H1 (cell line): ENCODE data around the gene RANBP9. TPM values are rescaled to one million over a fixed set of nuclear protein-coding genes. Genes with fewer than 3 reads are reported as not detected.

ENCODE experiments used
- BACH1 ChIP-seq: IDR thresholded peaks from 2 replicates; pipeline ENCODE4 v1.6.1; 2012; ENCODE audit warnings: low read length, improper control_type of control experiment
- BCL11A ChIP-seq, 2 experiments: IDR thresholded peaks; one replicate each; pipeline ENCODE4 v1.6.1; 2011; ENCODE audit warnings: low read depth in 2 of 2, low read length in 2 of 2, mild to moderate bottlenecking in 2 of 2
- CBX5 ChIP-seq: fragments of 300-800, 300-1000 bp; sonication (generic); IDR thresholded peaks from 2 replicates; pipeline ENCODE4 v1.7.1; 2016; ENCODE audit warnings: antibody characterized with exemption, low read length, low read depth
- CBX8 ChIP-seq: fragments of 300-800, 300-1000 bp; sonication (generic); IDR thresholded peaks from 2 replicates; pipeline ENCODE4 v1.7.1; 2016; ENCODE audit warnings: low read depth, low read length, borderline replicate concordance
- CEBPB ChIP-seq: IDR thresholded peaks from 2 replicates; pipeline ENCODE4 v1.6.1; 2012; ENCODE audit warnings: low read depth, low read length
- EGR1 ChIP-seq: IDR thresholded peaks from 2 replicates; pipeline ENCODE4 v1.6.1; 2011; ENCODE audit warnings: low read depth, low read length, borderline replicate concordance
- HDAC6 ChIP-seq: IDR thresholded peaks from one replicate; pipeline ENCODE4 v1.7.1; 2012; ENCODE audit warnings: low read depth, mild to moderate bottlenecking, inconsistent platforms, low read length, moderate library complexity
- KDM5A ChIP-seq: fragments of 200-600 bp; IDR thresholded peaks from 2 replicates; pipeline ENCODE4 v1.7.1; 2012; ENCODE audit warnings: mild to moderate bottlenecking, low read length, inconsistent platforms, mixed read lengths
- MAFK ChIP-seq: IDR thresholded peaks from 2 replicates; pipeline ENCODE4 v1.6.1; 2012; ENCODE audit warnings: low read depth, mild to moderate bottlenecking, improper control_type of control experiment, low read length
- NRF1 ChIP-seq: IDR thresholded peaks from 2 replicates; pipeline ENCODE4 v1.6.1; 2011; ENCODE audit warnings: mild to moderate bottlenecking, low read depth, low read length, improper control_type of control experiment
- RNF2 ChIP-seq: fragments of 200-900, 300-1000 bp; sonication (generic); IDR thresholded peaks from 2 replicates; pipeline ENCODE4 v1.7.1; 2016; ENCODE audit warnings: borderline replicate concordance, low read depth, mild to moderate bottlenecking, antibody characterized with exemption, low read length; ENCODE audit not compliant: poor library complexity, severe bottlenecking; ENCODE audit errors: missing control alignments
- RXRA ChIP-seq: IDR thresholded peaks from 2 replicates; pipeline ENCODE4 v1.6.1; 2011; ENCODE audit warnings: low read depth, mild to moderate bottlenecking, low read length, moderate library complexity; ENCODE audit not compliant: insufficient read depth
- SIRT6 ChIP-seq: IDR thresholded peaks from one replicate; pipeline ENCODE4 v1.7.1; 2012; ENCODE audit warnings: low read length, inconsistent platforms
- SP2 ChIP-seq: IDR thresholded peaks from 2 replicates; pipeline ENCODE4 v1.6.1; 2012; ENCODE audit warnings: mild to moderate bottlenecking, low read length, inconsistent platforms
- TCF12 ChIP-seq: IDR thresholded peaks from 2 replicates; pipeline ENCODE4 v1.6.1; 2011; ENCODE audit warnings: low read depth, mild to moderate bottlenecking, low read length
- YY1 ChIP-seq: IDR thresholded peaks from 2 replicates; pipeline ENCODE4 v1.6.1; 2011; ENCODE audit warnings: low read depth, mild to moderate bottlenecking, low read length
- ZNF274 ChIP-seq: IDR thresholded peaks from 2 replicates; pipeline ENCODE4 v1.7.0; 2012; ENCODE audit warnings: low read length, borderline replicate concordance; ENCODE audit errors: extremely low read depth
- polyA plus RNA-seq, 7 experiments: library from polyadenylated mRNA; depleted of rRNA in 3 of 7; stranded (reverse) in 5 of 7; unstranded in 2 of 7; fragments of >200 nt in 5 of 7; fragments of 200-250 nt in 2 of 7; gene quantifications; 1 replicate in 5 of 7; 2 replicates in 1 of 7; 4 replicates in 1 of 7; pipeline versions ENCODE4 v1.2.1 to v1.2.3, GENCODE V29; 2011 to 2013; ENCODE audit warnings: missing spikeins in 2 of 7, mixed read lengths in 2 of 7
- total RNA-seq: library from RNA; stranded (reverse); fragmentation: NEBNext Ultra II Directional; extraction: Animal tissue kit (Norgen Biotek cat#: 25700); gene quantifications from 2 replicates; pipeline ENCODE4 v1.2.1, GENCODE V29; 2021
- TF ChIP-seq, protein P1 (sequence below): IDR thresholded peaks from 2 replicates; pipeline ENCODE4 v1.6.1; 2012; ENCODE audit warnings: inconsistent platforms
- TF ChIP-seq, protein P2 (sequence below), 3 experiments: IDR thresholded peaks; 1 replicate in 2 of 3; 2 replicates in 1 of 3; pipeline versions ENCODE4 v1.5.1 to v1.6.1; 2011; ENCODE audit warnings: low read length in 3 of 3, mild to moderate bottlenecking in 3 of 3, inconsistent platforms in 2 of 3, low read depth in 1 of 3, moderate library complexity in 1 of 3; ENCODE audit not compliant: insufficient read depth in 1 of 3; ENCODE audit errors: control extremely low read depth in 1 of 3
- TF ChIP-seq, protein P3 (sequence below): IDR thresholded peaks from 2 replicates; pipeline ENCODE4 v1.6.1; 2011; ENCODE audit warnings: low read length, improper control_type of control experiment

Gene RANBP9
- total and polyA plus RNA-seq, 2 of the 8 experiments (the other 6 are each of a cell fraction or from before 2014, with no cell fraction given): 13.0 to 36.7 TPM

DNA sequence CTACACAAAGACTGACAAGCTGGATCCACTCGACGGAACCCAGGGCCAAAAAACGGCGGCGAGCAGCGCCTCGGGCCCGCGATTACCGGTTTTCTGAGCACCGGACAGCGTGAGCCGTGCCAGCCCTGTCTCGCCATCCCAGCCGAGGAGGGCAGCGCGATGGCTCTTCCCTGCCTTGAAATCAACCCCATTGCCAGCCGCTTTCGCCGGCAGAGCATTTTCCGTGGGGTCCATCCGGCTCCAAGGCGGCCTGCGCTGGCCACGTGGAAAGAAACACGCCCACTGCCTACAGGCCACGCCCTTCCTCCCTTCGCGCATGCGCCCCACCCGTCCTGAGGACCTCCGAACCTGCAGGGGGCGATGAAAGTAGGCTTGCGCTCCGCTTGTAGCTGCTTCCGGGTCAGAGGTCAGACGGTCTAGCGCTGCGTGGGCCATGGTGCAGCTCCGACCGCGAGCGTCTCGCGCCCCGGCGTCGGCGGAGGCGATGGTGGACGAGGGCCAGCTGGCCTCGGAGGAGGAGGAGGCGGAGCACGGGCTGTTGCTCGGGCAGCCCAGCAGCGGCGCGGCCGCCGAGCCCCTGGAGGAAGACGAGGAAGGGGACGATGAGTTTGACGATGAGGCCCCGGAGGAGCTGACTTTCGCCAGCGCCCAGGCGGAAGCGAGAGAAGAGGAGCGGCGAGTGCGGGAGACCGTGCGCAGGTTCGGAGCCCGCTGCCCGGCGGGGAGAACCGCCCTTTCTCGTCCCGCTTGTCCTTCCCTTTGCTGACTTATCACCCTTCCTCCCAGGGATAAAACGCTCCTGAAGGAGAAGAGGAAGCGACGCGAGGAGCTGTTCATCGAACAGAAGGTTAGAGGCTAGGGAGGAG lies 96.5 kb downstream of the RANBP9 start, which contains the start of gene NOL7 (continued):
- TF ChIP-seq, protein P1, sequence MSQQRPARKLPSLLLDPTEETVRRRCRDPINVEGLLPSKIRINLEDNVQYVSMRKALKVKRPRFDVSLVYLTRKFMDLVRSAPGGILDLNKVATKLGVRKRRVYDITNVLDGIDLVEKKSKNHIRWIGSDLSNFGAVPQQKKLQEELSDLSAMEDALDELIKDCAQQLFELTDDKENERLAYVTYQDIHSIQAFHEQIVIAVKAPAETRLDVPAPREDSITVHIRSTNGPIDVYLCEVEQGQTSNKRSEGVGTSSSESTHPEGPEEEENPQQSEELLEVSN: peak; percentile 72
- TF ChIP-seq KDM5A: peak; percentile 53; the same call in 1 of the 2 replicates
- TF ChIP-seq HDAC6: no peak
- no peak for TF ChIP-seq CBX5
- TF ChIP-seq BCL11A (IDR thresholded peaks at IDR 0.05; ENCODE audit: low read depth in 2 of 2, low read length in 2 of 2): no peak
- no peak for TF ChIP-seq MAFK
- TF ChIP-seq, protein P2, sequence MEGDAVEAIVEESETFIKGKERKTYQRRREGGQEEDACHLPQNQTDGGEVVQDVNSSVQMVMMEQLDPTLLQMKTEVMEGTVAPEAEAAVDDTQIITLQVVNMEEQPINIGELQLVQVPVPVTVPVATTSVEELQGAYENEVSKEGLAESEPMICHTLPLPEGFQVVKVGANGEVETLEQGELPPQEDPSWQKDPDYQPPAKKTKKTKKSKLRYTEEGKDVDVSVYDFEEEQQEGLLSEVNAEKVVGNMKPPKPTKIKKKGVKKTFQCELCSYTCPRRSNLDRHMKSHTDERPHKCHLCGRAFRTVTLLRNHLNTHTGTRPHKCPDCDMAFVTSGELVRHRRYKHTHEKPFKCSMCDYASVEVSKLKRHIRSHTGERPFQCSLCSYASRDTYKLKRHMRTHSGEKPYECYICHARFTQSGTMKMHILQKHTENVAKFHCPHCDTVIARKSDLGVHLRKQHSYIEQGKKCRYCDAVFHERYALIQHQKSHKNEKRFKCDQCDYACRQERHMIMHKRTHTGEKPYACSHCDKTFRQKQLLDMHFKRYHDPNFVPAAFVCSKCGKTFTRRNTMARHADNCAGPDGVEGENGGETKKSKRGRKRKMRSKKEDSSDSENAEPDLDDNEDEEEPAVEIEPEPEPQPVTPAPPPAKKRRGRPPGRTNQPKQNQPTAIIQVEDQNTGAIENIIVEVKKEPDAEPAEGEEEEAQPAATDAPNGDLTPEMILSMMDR (IDR thresholded peaks at IDR 0.05; ENCODE audit: control extremely low read depth in 1 of 3, insufficient read depth in 1 of 3, low read depth in 1 of 3, low read length in 3 of 3): peak; percentile 80 to 99 (median 95)
- TF ChIP-seq SIRT6: no peak
- peak; percentile 81 for TF ChIP-seq NRF1
- TF ChIP-seq, protein P3, sequence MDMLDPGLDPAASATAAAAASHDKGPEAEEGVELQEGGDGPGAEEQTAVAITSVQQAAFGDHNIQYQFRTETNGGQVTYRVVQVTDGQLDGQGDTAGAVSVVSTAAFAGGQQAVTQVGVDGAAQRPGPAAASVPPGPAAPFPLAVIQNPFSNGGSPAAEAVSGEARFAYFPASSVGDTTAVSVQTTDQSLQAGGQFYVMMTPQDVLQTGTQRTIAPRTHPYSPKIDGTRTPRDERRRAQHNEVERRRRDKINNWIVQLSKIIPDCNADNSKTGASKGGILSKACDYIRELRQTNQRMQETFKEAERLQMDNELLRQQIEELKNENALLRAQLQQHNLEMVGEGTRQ: no peak
- peak; percentile 56; the same call in 1 of the 2 replicates for TF ChIP-seq SP2
- no peak for TF ChIP-seq ZNF274
- no peak for TF ChIP-seq RXRA
- TF ChIP-seq TCF12: no peak
- TF ChIP-seq EGR1: 0 out of 2 replicates have a peak, but pooled peaks have one; percentile 37
- TF ChIP-seq BACH1: peak; percentile 45
- peak; percentile 66; the same call in 1 of the 2 replicates for TF ChIP-seq YY1
- no peak for TF ChIP-seq CBX8
- TF ChIP-seq CEBPB: no peak; the same call in 1 of the 2 replicates
- TF ChIP-seq RNF2: no peak
